HepG2 (cell line): ENCODE results near the gene PPP1R18. TPM values are rescaled to one million over a fixed set of nuclear protein-coding genes. Genes with fewer than 3 reads are reported as not detected.

Experiments used
- ATF3 ChIP-seq: sonication (generic); formaldehyde crosslinking; IDR thresholded peaks from 2 replicates; pipeline ENCODE4 v1.4.0; 2020; ENCODE audit warnings: missing genetic modification reagents
- CHD2 ChIP-seq: IDR thresholded peaks from 2 replicates; pipeline ENCODE4 v1.6.1; 2011; ENCODE audit warnings: low read depth, low read length, improper control_type of control experiment
- CSRNP2 ChIP-seq: sonication (generic); formaldehyde crosslinking; conservative IDR thresholded peaks from 2 replicates; pipeline ENCODE4 v1.8.0; 2022; ENCODE audit warnings: low read depth, missing genetic modification reagents
- HDAC1 ChIP-seq: sonication (generic); formaldehyde crosslinking; IDR thresholded peaks from 2 replicates; pipeline ENCODE4 v1.5.1; 2020; ENCODE audit warnings: mild to moderate bottlenecking, missing genetic modification reagents
- HMGXB3 ChIP-seq: sonication (generic); formaldehyde crosslinking; IDR thresholded peaks from 2 replicates; pipeline ENCODE4 v1.4.0; 2020; ENCODE audit warnings: missing genetic modification reagents, borderline replicate concordance
- MBD4 ChIP-seq: IDR thresholded peaks from 2 replicates; pipeline ENCODE4 v1.6.1; 2012; ENCODE audit warnings: low read length, inconsistent platforms, borderline replicate concordance
- MTF1 ChIP-seq: sonication (generic); formaldehyde crosslinking; IDR thresholded peaks from 2 replicates; pipeline ENCODE4 v1.5.0; 2020; ENCODE audit warnings: missing genetic modification reagents
- NFIC ChIP-seq: IDR thresholded peaks from 2 replicates; pipeline ENCODE4 v1.6.1; 2012; ENCODE audit warnings: mild to moderate bottlenecking, low read length, inconsistent platforms
- NKX3-1 ChIP-seq: sonication (generic); formaldehyde crosslinking; IDR thresholded peaks from 2 replicates; pipeline ENCODE4 v1.5.0; 2020; ENCODE audit warnings: missing genetic modification reagents
- SIN3A ChIP-seq: IDR thresholded peaks from 2 replicates; pipeline ENCODE4 v1.6.1; 2011; ENCODE audit warnings: low read depth, mild to moderate bottlenecking, control low read depth, low read length, borderline replicate concordance
- TBP ChIP-seq: sonication (generic); formaldehyde crosslinking; IDR thresholded peaks from 2 replicates; pipeline ENCODE4 v1.5.0; 2020; ENCODE audit warnings: missing genetic modification reagents
- YEATS4 ChIP-seq: sonication (generic); formaldehyde crosslinking; IDR thresholded peaks from 2 replicates; pipeline ENCODE4 v1.4.0; 2020; ENCODE audit warnings: missing genetic modification reagents, borderline replicate concordance
- ZMYM4 ChIP-seq: sonication (generic); formaldehyde crosslinking; IDR thresholded peaks from 2 replicates; pipeline ENCODE4 v1.8.1; 2023; ENCODE audit warnings: mild to moderate bottlenecking, missing genetic modification reagents
- ZNF207 ChIP-seq: fragments of 450-650 bp; IDR thresholded peaks from 2 replicates; pipeline ENCODE4 v1.6.1; 2016; ENCODE audit warnings: antibody characterized with exemption, borderline replicate concordance
- ZNF225 ChIP-seq: sonication (generic); formaldehyde crosslinking; IDR thresholded peaks from 2 replicates; pipeline ENCODE4 v1.4.0; 2020; ENCODE audit warnings: mild to moderate bottlenecking, missing genetic modification reagents
- ZNF503 ChIP-seq: sonication (generic); formaldehyde crosslinking; IDR thresholded peaks from 2 replicates; pipeline ENCODE4 v1.4.0; 2020; ENCODE audit warnings: missing genetic modification reagents
- ZNF660 ChIP-seq: sonication (generic); formaldehyde crosslinking; IDR thresholded peaks from 2 replicates; pipeline ENCODE4 v1.5.1; 2020; ENCODE audit warnings: mild to moderate bottlenecking, low read depth, missing genetic modification reagents, borderline replicate concordance
- polyA plus RNA-seq, 8 experiments: library from polyadenylated mRNA; depleted of rRNA in 3 of 8; stranded (reverse) in 7 of 8; unstranded in 1 of 8; fragments of >200 nt; fragmentation: Illumina TruSeq in 4 of 8; extraction: Trizol in 4 of 8; gene quantifications; 2 replicates each; pipeline versions ENCODE4 v1.2.1 to v1.2.3, GENCODE V29; 2011 to 2016; ENCODE audit warnings: low read depth in 4 of 8, missing spikeins in 1 of 8, mixed read lengths in 1 of 8; ENCODE audit not compliant: insufficient read depth in 1 of 8
- total RNA-seq, 5 experiments: library from RNA; depleted of rRNA; stranded (reverse); fragments of >200 nt; fragmentation: Illumina TruSeq; extraction: Trizol; gene quantifications; 2 replicates each; pipeline ENCODE4 v1.2.3, GENCODE V29; 2016; ENCODE audit warnings: low read depth in 1 of 5
- TF ChIP-seq, protein P1 (sequence below): sonication (generic); formaldehyde crosslinking; IDR thresholded peaks from 2 replicates; pipeline ENCODE4 v1.9.0; 2021; ENCODE audit warnings: missing genetic modification reagents, borderline replicate concordance

Gene PPP1R18
- total and polyA plus RNA-seq, 2 of the 13 experiments (the other 11 are each of a cell fraction or from before 2014, with no cell fraction given): 4.9 to 9.2 TPM

DNA sequence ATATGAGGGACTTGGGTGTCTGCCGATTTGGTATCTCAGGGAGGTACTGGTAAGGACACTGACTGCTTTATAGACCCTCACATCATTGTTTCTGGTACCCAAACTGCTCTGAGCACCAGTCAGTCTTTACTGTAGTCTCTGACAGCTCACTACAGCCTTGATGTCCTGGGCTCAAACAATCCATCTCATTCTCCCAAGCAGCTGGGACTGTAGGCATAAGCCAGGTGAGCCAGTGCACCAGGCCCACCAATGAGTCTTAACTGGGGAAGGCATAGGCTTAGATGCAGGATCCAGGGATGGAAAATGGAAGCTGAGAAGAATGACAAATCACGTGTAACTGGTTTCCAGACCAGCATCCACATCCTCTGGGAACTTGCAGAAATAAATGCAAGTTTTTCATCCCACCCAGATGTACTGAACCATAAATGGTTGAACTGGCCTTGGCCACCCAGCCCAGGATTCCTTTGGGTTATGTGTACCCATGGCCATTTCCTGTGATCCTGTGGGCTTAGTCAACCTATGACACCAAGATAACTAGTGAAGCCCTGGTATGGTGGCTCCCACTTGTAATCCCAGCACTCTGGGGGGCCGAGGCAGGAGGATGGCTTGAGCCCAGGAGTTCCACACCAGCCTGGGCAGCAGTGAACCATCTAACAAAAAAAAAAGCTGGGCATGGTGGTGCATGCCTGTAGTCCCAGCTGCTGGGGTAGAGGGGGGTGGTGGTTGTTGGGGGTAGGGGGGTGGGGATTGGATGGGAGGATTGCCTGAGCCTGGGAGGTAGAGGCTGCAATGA is 39.5 kb upstream of the PPP1R18 start (continued):
- TF ChIP-seq HMGXB3 (CRISPR knock-in tag) (no peak), ATF3 (CRISPR knock-in tag) (peak; percentile 11; the same call in 1 of the 2 replicates), NFIC (peak; percentile 53; the same call in 1 of the 2 replicates), NKX3-1 (peak; percentile 22; the same call in 1 of the 2 replicates), MTF1 (CRISPR knock-in tag) (no peak), ZNF225 (CRISPR knock-in tag) (no peak), CSRNP2 (0 out of 2 replicates have a peak, but pooled peaks have one; percentile 19), ZNF660 (CRISPR knock-in tag) (no peak), SIN3A (0 out of 2 replicates have a peak, but pooled peaks have one; percentile 25), TBP (no peak), CHD2 (0 out of 2 replicates have a peak, but pooled peaks have one; percentile 25), MBD4 (peak; percentile 92), HDAC1 (CRISPR knock-in tag) (no peak), YEATS4 (CRISPR knock-in tag) (no peak), ZNF207 (no peak), ZNF503 (0 out of 2 replicates have a peak, but pooled peaks have one; percentile 13), ZMYM4 (CRISPR knock-in tag) (0 out of 2 replicates have a peak, but pooled peaks have one; percentile 27)
- TF ChIP-seq, protein P1, sequence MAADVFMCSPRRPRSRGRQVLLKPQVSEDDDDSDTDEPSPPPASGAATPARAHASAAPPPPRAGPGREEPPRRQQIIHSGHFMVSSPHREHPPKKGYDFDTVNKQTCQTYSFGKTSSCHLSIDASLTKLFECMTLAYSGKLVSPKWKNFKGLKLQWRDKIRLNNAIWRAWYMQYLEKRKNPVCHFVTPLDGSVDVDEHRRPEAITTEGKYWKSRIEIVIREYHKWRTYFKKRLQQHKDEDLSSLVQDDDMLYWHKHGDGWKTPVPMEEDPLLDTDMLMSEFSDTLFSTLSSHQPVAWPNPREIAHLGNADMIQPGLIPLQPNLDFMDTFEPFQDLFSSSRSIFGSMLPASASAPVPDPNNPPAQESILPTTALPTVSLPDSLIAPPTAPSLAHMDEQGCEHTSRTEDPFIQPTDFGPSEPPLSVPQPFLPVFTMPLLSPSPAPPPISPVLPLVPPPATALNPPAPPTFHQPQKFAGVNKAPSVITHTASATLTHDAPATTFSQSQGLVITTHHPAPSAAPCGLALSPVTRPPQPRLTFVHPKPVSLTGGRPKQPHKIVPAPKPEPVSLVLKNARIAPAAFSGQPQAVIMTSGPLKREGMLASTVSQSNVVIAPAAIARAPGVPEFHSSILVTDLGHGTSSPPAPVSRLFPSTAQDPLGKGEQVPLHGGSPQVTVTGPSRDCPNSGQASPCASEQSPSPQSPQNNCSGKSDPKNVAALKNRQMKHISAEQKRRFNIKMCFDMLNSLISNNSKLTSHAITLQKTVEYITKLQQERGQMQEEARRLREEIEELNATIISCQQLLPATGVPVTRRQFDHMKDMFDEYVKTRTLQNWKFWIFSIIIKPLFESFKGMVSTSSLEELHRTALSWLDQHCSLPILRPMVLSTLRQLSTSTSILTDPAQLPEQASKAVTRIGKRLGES (CRISPR knock-in tag): no peak
